ENCODE results near the gene COPS3.

Gene COPS3

GRCh38 chr17:17221329-17221728 lies 59.7 kb downstream of the COPS3 start:
- Histone ChIP-seq H3K27me3 (ENCODE audit: control insufficient read depth, insufficient read depth, low read length) (no peaks in the 10 kb centered on the region), H3K9ac (ENCODE audit: low read length) (no peak overlapping the region), H3K4me3 (ENCODE audit: low read length) (no peak overlapping the region)

GRCh38 chr17:17220529-17220928 lies 60.5 kb downstream of the COPS3 start:
- H3K36me3 ChIP-seq (ENCODE audit: control insufficient read depth, insufficient read depth, low read length) = peaks cover 23% of the 10 kb centered on the region
- no peaks in the 10 kb centered on the region for H3K4me1 ChIP-seq (ENCODE audit: control insufficient read depth, insufficient read depth, low read length)
- H3K9ac ChIP-seq (ENCODE audit: low read length) = no peak overlapping the region
- no peaks in the 10 kb centered on the region for H3K9me3 ChIP-seq (ENCODE audit: control insufficient read depth, low read length)
- H3K4me3 ChIP-seq (ENCODE audit: low read length) = no peak overlapping the region
- no peaks in the 10 kb centered on the region for H3K27me3 ChIP-seq (ENCODE audit: control insufficient read depth, insufficient read depth, low read length)

More at GRCh38 chr17:17221329-17221728, 59.7 kb downstream of the COPS3 start:
- Histone ChIP-seq H3K36me3 (ENCODE audit: control insufficient read depth, insufficient read depth, low read length) (peaks cover 23% of the 10 kb centered on the region), H3K9me3 (ENCODE audit: control insufficient read depth, low read length) (no peaks in the 10 kb centered on the region), H3K4me1 (ENCODE audit: control insufficient read depth, insufficient read depth, low read length) (no peaks in the 10 kb centered on the region)

GRCh38 chr17:17217995-17218394 lies 63.1 kb downstream of the COPS3 start:
- Histone ChIP-seq H3K4me1 (ENCODE audit: control insufficient read depth, insufficient read depth, low read length) (no peaks in the 10 kb centered on the region), H3K36me3 (ENCODE audit: control insufficient read depth, insufficient read depth, low read length) (peaks cover 20% of the 10 kb centered on the region), H3K27me3 (ENCODE audit: control insufficient read depth, insufficient read depth, low read length) (no peaks in the 10 kb centered on the region)

GRCh38 chr17:17216776-17217175 lies 64.3 kb downstream of the COPS3 start:
- H3K36me3 ChIP-seq (ENCODE audit: control insufficient read depth, insufficient read depth, low read length) = peaks cover 22% of the 10 kb centered on the region
- H3K27me3 ChIP-seq (ENCODE audit: control insufficient read depth, insufficient read depth, low read length) = no peaks in the 10 kb centered on the region
- H3K9ac ChIP-seq (ENCODE audit: low read length) = no peak overlapping the region
- no peaks in the 10 kb centered on the region for H3K4me1 ChIP-seq (ENCODE audit: control insufficient read depth, insufficient read depth, low read length)
- H3K9me3 ChIP-seq (ENCODE audit: control insufficient read depth, low read length) = no peaks in the 10 kb centered on the region
- H3K4me3 ChIP-seq (ENCODE audit: low read length) = no peak overlapping the region

More at GRCh38 chr17:17217995-17218394, 63.1 kb downstream of the COPS3 start:
- no peaks in the 10 kb centered on the region for H3K9me3 ChIP-seq (ENCODE audit: control insufficient read depth, low read length)
- no peak overlapping the region for H3K9ac ChIP-seq (ENCODE audit: low read length)
- no peak overlapping the region for H3K4me3 ChIP-seq (ENCODE audit: low read length)

- Histone ChIP-seq H3K9me3 (ENCODE audit: control insufficient read depth, low read length) (no peaks in the 10 kb centered on the region), H3K27me3 (ENCODE audit: control insufficient read depth, insufficient read depth, low read length) (no peaks in the 10 kb centered on the region), H3K4me3 (ENCODE audit: low read length) (no peak overlapping the region), H3K9ac (ENCODE audit: low read length) (no peak overlapping the region), H3K4me1 (ENCODE audit: control insufficient read depth, insufficient read depth, low read length) (no peaks in the 10 kb centered on the region), H3K36me3 (ENCODE audit: control insufficient read depth, insufficient read depth, low read length) (peaks cover 22% of the 10 kb centered on the region)
These were observed 64.8 kb downstream of the COPS3 start for GRCh38 chr17:17216236-17216635.

GRCh38 chr17:17215575-17215974 lies 65.5 kb downstream of the COPS3 start:
- H3K9me3 ChIP-seq (ENCODE audit: control insufficient read depth, low read length) = no peaks in the 10 kb centered on the region
- H3K4me1 ChIP-seq (ENCODE audit: control insufficient read depth, insufficient read depth, low read length) = no peaks in the 10 kb centered on the region
- H3K4me3 ChIP-seq (ENCODE audit: low read length) = no peak overlapping the region
- H3K27me3 ChIP-seq (ENCODE audit: control insufficient read depth, insufficient read depth, low read length) = no peaks in the 10 kb centered on the region
- peaks cover 18% of the 10 kb centered on the region for H3K36me3 ChIP-seq (ENCODE audit: control insufficient read depth, insufficient read depth, low read length)
- H3K9ac ChIP-seq (ENCODE audit: low read length) = no peak overlapping the region

GRCh38 chr17:17214646-17215436 lies 66.2 kb downstream of the COPS3 start:
- no peak overlapping the region for H3K9ac ChIP-seq (ENCODE audit: low read length)
- no peaks in the 10 kb centered on the region for H3K9me3 ChIP-seq (ENCODE audit: control insufficient read depth, low read length)
- no peak overlapping the region for H3K4me3 ChIP-seq (ENCODE audit: low read length)
- no peaks in the 10 kb centered on the region for H3K4me1 ChIP-seq (ENCODE audit: control insufficient read depth, insufficient read depth, low read length)
- H3K27me3 ChIP-seq (ENCODE audit: control insufficient read depth, insufficient read depth, low read length) = no peaks in the 10 kb centered on the region
- peaks cover 15% of the 10 kb centered on the region for H3K36me3 ChIP-seq (ENCODE audit: control insufficient read depth, insufficient read depth, low read length)

GRCh38 chr17:17213775-17214174 lies 67.3 kb downstream of the COPS3 start:
- no peak overlapping the region for H3K9ac ChIP-seq (ENCODE audit: low read length)
- H3K4me3 ChIP-seq (ENCODE audit: low read length) = no peak overlapping the region
- H3K9me3 ChIP-seq (ENCODE audit: control insufficient read depth, low read length) = no peaks in the 10 kb centered on the region
- H3K27me3 ChIP-seq (ENCODE audit: control insufficient read depth, insufficient read depth, low read length) = no peaks in the 10 kb centered on the region
- H3K4me1 ChIP-seq (ENCODE audit: control insufficient read depth, insufficient read depth, low read length) = no peaks in the 10 kb centered on the region
- H3K36me3 ChIP-seq (ENCODE audit: control insufficient read depth, insufficient read depth, low read length) = peaks cover 15% of the 10 kb centered on the region

GRCh38 chr17:17207998-17208397 lies 73.0 kb downstream of the COPS3 start:
- Histone ChIP-seq H3K4me1 (ENCODE audit: control insufficient read depth, insufficient read depth, low read length) (peaks cover 22% of the 10 kb centered on the region), H3K36me3 (ENCODE audit: control insufficient read depth, insufficient read depth, low read length) (peaks cover 2% of the 10 kb centered on the region), H3K9ac (ENCODE audit: low read length) (no peak overlapping the region), H3K4me3 (ENCODE audit: low read length) (no peak overlapping the region), H3K9me3 (ENCODE audit: control insufficient read depth, low read length) (no peaks in the 10 kb centered on the region), H3K27me3 (ENCODE audit: control insufficient read depth, insufficient read depth, low read length) (no peaks in the 10 kb centered on the region)

GRCh38 chr17:17206913-17207335 lies 74.1 kb downstream of the COPS3 start:
- no peaks in the 10 kb centered on the region for H3K27me3 ChIP-seq (ENCODE audit: control insufficient read depth, insufficient read depth, low read length)
- H3K4me1 ChIP-seq (ENCODE audit: control insufficient read depth, insufficient read depth, low read length) = peaks cover 22% of the 10 kb centered on the region
- no peaks in the 10 kb centered on the region for H3K9me3 ChIP-seq (ENCODE audit: control insufficient read depth, low read length)
- peak overlapping the region; percentile 12 for H3K4me3 ChIP-seq (ENCODE audit: low read length)
- H3K9ac ChIP-seq (ENCODE audit: low read length) = no peak overlapping the region
- no peaks in the 10 kb centered on the region for H3K36me3 ChIP-seq (ENCODE audit: control insufficient read depth, insufficient read depth, low read length)

- Histone ChIP-seq H3K9ac (ENCODE audit: low read length) (peak within 1 kb of the TSS; percentile 77), H3K4me1 (ENCODE audit: control insufficient read depth, insufficient read depth, low read length) (peaks cover 22% of the 10 kb centered on the region), H3K9me3 (ENCODE audit: control insufficient read depth, low read length) (no peaks in the 10 kb centered on the region), H3K27me3 (ENCODE audit: control insufficient read depth, insufficient read depth, low read length) (no peaks in the 10 kb centered on the region), H3K4me3 (ENCODE audit: low read length) (peak within 1 kb of the TSS; percentile 74), H3K36me3 (ENCODE audit: control insufficient read depth, insufficient read depth, low read length) (no peaks in the 10 kb centered on the region)
These were observed 74.7 kb downstream of the COPS3 start, which contains the start of gene PLD6 for GRCh38 chr17:17206124-17206912. PLD6 (minus strand) TSS chr17:17206333; CDS start chr17:17206286, 47 bp downstream.

All from mucosa of stomach (tissue), 1 donor.